ENCODE data around the gene STIM2. TPM values are rescaled to one million over a fixed set of nuclear protein-coding genes. Genes with fewer than 3 reads are reported as not detected.

The STIM2 gene
- total and polyA plus RNA-seq, 2 donors (not counting 1 experiment from before 2014, with no cell fraction given): 48.6 to 96.0 TPM

DNA sequence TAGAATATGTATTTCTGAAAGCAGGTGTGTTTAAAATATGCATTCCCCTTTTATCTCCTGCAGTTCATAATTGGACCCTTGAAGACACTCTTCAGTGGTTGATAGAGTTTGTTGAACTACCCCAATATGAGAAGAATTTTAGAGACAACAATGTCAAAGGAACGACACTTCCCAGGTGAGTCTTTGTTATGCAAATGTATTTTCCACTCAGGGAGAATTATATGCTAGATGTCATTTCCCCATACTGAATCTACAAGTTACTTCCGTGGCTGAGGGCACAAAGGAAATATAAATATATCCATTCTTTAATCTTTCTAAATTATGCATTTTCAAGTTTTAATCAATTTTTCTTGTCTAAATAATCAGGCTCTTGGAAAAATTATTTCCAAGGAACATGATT is 134.7 kb downstream of the STIM2 start:
- H2AFZ ChIP-seq (ENCODE audit: insufficient read depth, low read depth, low read length, poor library complexity, severe bottlenecking): no peak overlapping the region
- H3K27ac Mint-ChIP-seq: peak overlapping the region; percentile 85
- intact Hi-C loops (cut with micrococcal nuclease): loop anchor here (2.0 to 10.0 kb wide), 2 partner anchors 17 to 1761 kb away; partner anchors contain the start of gene PI4K2B
- ATAC-seq (ENCODE audit: low read depth) (no peak), DNase-seq (peak; percentile 26)
- H3K9me3 Mint-ChIP-seq (ENCODE audit: insufficient read depth): no peaks in the 10 kb centered on the region
- peaks cover 37 to 52% of the 10 kb centered on the region in 2 donors for H3K4me1 ChIP-seq (ENCODE audit: control insufficient read depth in 2 of 2, insufficient read depth in 2 of 2, low read length in 2 of 2)
- H3K27ac ChIP-seq (ENCODE audit: low read length in 2 of 2): peak overlapping the region; percentile 97 to 99
- H3K4me2 ChIP-seq (replicated peaks; ENCODE audit: low read depth, low read length, poor library complexity, severe bottlenecking): peak overlapping the region; percentile 66
- H3K4me1 Mint-ChIP-seq: peaks cover 25% of the 10 kb centered on the region
- H3K9me3 ChIP-seq (ENCODE audit: control extremely low read depth in 1 of 3, control insufficient read depth in 2 of 3, insufficient read depth in 1 of 3, low read length in 2 of 3): no peaks in the 10 kb centered on the region
- no CpG with 5 or more reads among the region's 2 CpGs for WGBS (ENCODE audit: insufficient coverage)
- peak overlapping the region; percentile 8 for H3K9ac ChIP-seq (ENCODE audit: low read length)
- H4K20me1 ChIP-seq (ENCODE audit: control insufficient read depth, insufficient read depth, low read length, poor library complexity, severe bottlenecking): no peaks in the 10 kb centered on the region
- H3K79me2 ChIP-seq (ENCODE audit: control insufficient read depth, insufficient read depth, low read length): peaks cover 28% of the 10 kb centered on the region
- no peaks in the 10 kb centered on the region for H3K27me3 Mint-ChIP-seq
- POLR2A ChIA-PET: no interaction called here
- peak overlapping the region in 1 of 5 experiments; percentile 12 for H3K4me3 ChIP-seq (ENCODE audit: control extremely low read depth in 1 of 5, extremely low read depth in 1 of 5, insufficient read depth in 1 of 5, low read depth in 2 of 5, low read length in 4 of 5)
- TF ChIP-seq, protein P1, sequence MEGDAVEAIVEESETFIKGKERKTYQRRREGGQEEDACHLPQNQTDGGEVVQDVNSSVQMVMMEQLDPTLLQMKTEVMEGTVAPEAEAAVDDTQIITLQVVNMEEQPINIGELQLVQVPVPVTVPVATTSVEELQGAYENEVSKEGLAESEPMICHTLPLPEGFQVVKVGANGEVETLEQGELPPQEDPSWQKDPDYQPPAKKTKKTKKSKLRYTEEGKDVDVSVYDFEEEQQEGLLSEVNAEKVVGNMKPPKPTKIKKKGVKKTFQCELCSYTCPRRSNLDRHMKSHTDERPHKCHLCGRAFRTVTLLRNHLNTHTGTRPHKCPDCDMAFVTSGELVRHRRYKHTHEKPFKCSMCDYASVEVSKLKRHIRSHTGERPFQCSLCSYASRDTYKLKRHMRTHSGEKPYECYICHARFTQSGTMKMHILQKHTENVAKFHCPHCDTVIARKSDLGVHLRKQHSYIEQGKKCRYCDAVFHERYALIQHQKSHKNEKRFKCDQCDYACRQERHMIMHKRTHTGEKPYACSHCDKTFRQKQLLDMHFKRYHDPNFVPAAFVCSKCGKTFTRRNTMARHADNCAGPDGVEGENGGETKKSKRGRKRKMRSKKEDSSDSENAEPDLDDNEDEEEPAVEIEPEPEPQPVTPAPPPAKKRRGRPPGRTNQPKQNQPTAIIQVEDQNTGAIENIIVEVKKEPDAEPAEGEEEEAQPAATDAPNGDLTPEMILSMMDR (IDR thresholded peaks at IDR 0.05): no peak
- no peak for TF ChIP-seq EZH2 (IDR thresholded peaks at IDR 0.05; ENCODE audit: borderline replicate concordance, insufficient read depth, low read depth, low read length, poor library complexity, severe bottlenecking)
- peak overlapping the region; percentile 61 for H3K4me3 Mint-ChIP-seq
- no peaks in the 10 kb centered on the region for H3K27me3 ChIP-seq (replicated peaks in 1 of 4; ENCODE audit: control extremely low read depth in 1 of 4, control insufficient read depth in 3 of 4, insufficient read depth in 4 of 4, low read length in 3 of 4)
- CTCF ChIA-PET: no interaction called here
- H3K36me3 ChIP-seq (replicated peaks in 1 of 2; ENCODE audit: control extremely low read depth in 1 of 2, control insufficient read depth in 1 of 2, extremely low read depth in 1 of 2, insufficient read depth in 2 of 2, low read length in 1 of 2): peaks cover 0 to 15% of the 10 kb centered on the region in 2 experiments

DNA sequence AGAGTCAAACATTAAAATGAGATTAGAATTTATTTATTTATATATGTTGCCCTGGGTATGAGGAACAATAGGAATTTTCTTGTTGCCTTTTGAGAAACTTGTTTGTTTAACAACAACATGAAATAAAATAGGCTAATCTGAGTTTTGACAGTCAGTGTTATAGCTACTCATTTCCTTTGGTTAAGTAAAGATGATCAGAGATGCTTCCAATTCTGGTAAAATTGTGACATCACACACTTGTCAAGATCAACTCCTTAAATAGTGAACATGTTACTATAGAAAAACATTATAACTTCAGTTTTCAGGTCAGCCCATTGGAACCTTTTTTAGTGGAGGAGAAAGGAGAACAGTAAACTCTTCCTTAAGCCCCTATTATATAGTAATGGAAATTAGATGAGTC is 136.1 kb downstream of the STIM2 start:
- no peak for DNase-seq
- intact Hi-C loops (cut with micrococcal nuclease): loop anchor here (10.0 kb wide), 1 partner anchor 1762 kb away; the partner anchor contains the start of gene PI4K2B
- H3K27me3 Mint-ChIP-seq: no peaks in the 10 kb centered on the region
- no peaks in the 10 kb centered on the region for H3K27me3 ChIP-seq (replicated peaks in 1 of 4; ENCODE audit: control extremely low read depth in 1 of 4, control insufficient read depth in 3 of 4, insufficient read depth in 4 of 4, low read length in 3 of 4)
- H3K4me1 Mint-ChIP-seq: peaks cover 16% of the 10 kb centered on the region
- POLR2A ChIA-PET: no interaction called here
- H3K9ac ChIP-seq (ENCODE audit: low read length): no peak overlapping the region
- no peaks in the 10 kb centered on the region for H4K20me1 ChIP-seq (ENCODE audit: control insufficient read depth, insufficient read depth, low read length, poor library complexity, severe bottlenecking)
- no peaks in the 10 kb centered on the region for H3K9me3 Mint-ChIP-seq (ENCODE audit: insufficient read depth)
- H3K9me3 ChIP-seq (ENCODE audit: control extremely low read depth in 1 of 3, control insufficient read depth in 2 of 3, insufficient read depth in 1 of 3, low read length in 2 of 3): no peaks in the 10 kb centered on the region
- no peak overlapping the region for H3K4me3 Mint-ChIP-seq
- H3K27ac Mint-ChIP-seq: no peak overlapping the region
- CTCF ChIA-PET: interaction anchor here (1.0 kb wide), 1 partner anchor 174 kb away, joined by 3 read pairs; no protein-coding TSS in a partner anchor
- no peak overlapping the region for H3K4me3 ChIP-seq (ENCODE audit: control extremely low read depth in 1 of 5, extremely low read depth in 1 of 5, insufficient read depth in 1 of 5, low read depth in 2 of 5, low read length in 4 of 5)
- H3K4me2 ChIP-seq (replicated peaks; ENCODE audit: low read depth, low read length, poor library complexity, severe bottlenecking): no peak overlapping the region
- ATAC-seq (ENCODE audit: low read depth): no peak
- TF ChIP-seq EZH2 (IDR thresholded peaks at IDR 0.05; ENCODE audit: borderline replicate concordance, insufficient read depth, low read depth, low read length, poor library complexity, severe bottlenecking): no peak
- TF ChIP-seq, protein P1 (IDR thresholded peaks at IDR 0.05): no peak
- peaks cover 34 to 38% of the 10 kb centered on the region in 2 donors for H3K4me1 ChIP-seq (ENCODE audit: control insufficient read depth in 2 of 2, insufficient read depth in 2 of 2, low read length in 2 of 2)
- H2AFZ ChIP-seq (ENCODE audit: insufficient read depth, low read depth, low read length, poor library complexity, severe bottlenecking): no peak overlapping the region
- peaks cover 19% of the 10 kb centered on the region for H3K79me2 ChIP-seq (ENCODE audit: control insufficient read depth, insufficient read depth, low read length)
- peaks cover 0 to 15% of the 10 kb centered on the region in 2 experiments for H3K36me3 ChIP-seq (replicated peaks in 1 of 2; ENCODE audit: control extremely low read depth in 1 of 2, control insufficient read depth in 1 of 2, extremely low read depth in 1 of 2, insufficient read depth in 2 of 2, low read length in 1 of 2)
- no peak overlapping the region for H3K27ac ChIP-seq (ENCODE audit: low read length in 2 of 2)

Data from B cell (primary cell).